NCI-H226 (cell line): ENCODE measurements around the gene TFR2.

Experiments
- DNase-seq: peaks from one replicate; pipeline ENCODE4 v3.0.0-alpha.2; 2015

The TFR2 gene

GRCh38 chr7:100611983-100612729 is 29.2 kb downstream of the TFR2 start, which contains the start of gene MOSPD3:
Gene MOSPD3 (plus strand): TSS chr7:100612540. CDS start chr7:100612792, 252 bp downstream.
- peak; percentile 99 for DNase-seq

GRCh38 chr7:100609958-100610357 is 31.4 kb downstream of the TFR2 start:
- no peak for DNase-seq

GRCh38 chr7:100607111-100607510 is 34.2 kb downstream of the TFR2 start:
- no peak for DNase-seq

- no peak for DNase-seq
These were observed 35.0 kb downstream of the TFR2 start for GRCh38 chr7:100606313-100606712.

- DNase-seq, result no peak
These were observed 36.1 kb downstream of the TFR2 start for GRCh38 chr7:100604976-100605911.

GRCh38 chr7:100604028-100604975 is 37.0 kb downstream of the TFR2 start:
- peak; percentile 65 for DNase-seq

GRCh38 chr7:100603726-100604027 is 37.7 kb downstream of the TFR2 start:
- no peak for DNase-seq

- DNase-seq, result no peak
These were observed 38.2 kb downstream of the TFR2 start for GRCh38 chr7:100602889-100603725.

- no peak for DNase-seq
These were observed 40.7 kb downstream of the TFR2 start for GRCh38 chr7:100600730-100601038.

- DNase-seq, result no peak
These were observed 41.2 kb downstream of the TFR2 start for GRCh38 chr7:100599911-100600729.

- DNase-seq, result no peak
These were observed 42.9 kb downstream of the TFR2 start for GRCh38 chr7:100598425-100598824.

GRCh38 chr7:100595188-100595587 is 46.2 kb downstream of the TFR2 start:
- no peak for DNase-seq

GRCh38 chr7:100591596-100591995 is 49.8 kb downstream of the TFR2 start:
- DNase-seq, result no peak

- DNase-seq, result no peak
These were observed 51.1 kb downstream of the TFR2 start for GRCh38 chr7:100590077-100590737.

GRCh38 chr7:100589341-100589947 is 51.9 kb downstream of the TFR2 start:
- DNase-seq, result no peak

- no peak for DNase-seq
These were observed 52.9 kb downstream of the TFR2 start for GRCh38 chr7:100588438-100588837.

GRCh38 chr7:100586266-100587025 is 54.9 kb downstream of the TFR2 start, which contains the start of gene FBXO24:
Gene FBXO24 (plus strand): TSS chr7:100586328. CDS start chr7:100586626, 298 bp downstream.
- peak; percentile 99 for DNase-seq

- DNase-seq, result peak; percentile 38
These were observed 55.7 kb downstream of the TFR2 start, which contains the start of gene LRCH4 for GRCh38 chr7:100585511-100586265. Gene LRCH4 (minus strand): TSS chr7:100586129. CDS start chr7:100586100, 29 bp downstream.
